Progenitor cell of endocrine pancreas (in vitro differentiated cells): ENCODE measurements around the gene EYA2. TPM values are rescaled to one million over a fixed set of nuclear protein-coding genes. Genes with fewer than 3 reads are reported as not detected.

Experiments
- DNase-seq: peaks from one replicate; pipeline ENCODE4 v3.0.0; 2021; ENCODE audit warnings: low spot score; ENCODE audit not compliant: unreplicated experiment
- H3K27ac Mint-ChIP-seq: 2 replicates; pipeline ENCODE4 v1.8.0; 2021; ENCODE audit warnings: mild to moderate bottlenecking, moderate library complexity, mixed read lengths
- H3K27me3 Mint-ChIP-seq: 2 replicates; pipeline ENCODE4 v1.8.0; 2021; ENCODE audit warnings: mixed read lengths
- H3K36me3 Mint-ChIP-seq: 2 replicates; pipeline ENCODE4 v1.8.0; 2022; ENCODE audit warnings: mixed read lengths; ENCODE audit not compliant: insufficient read depth
- H3K4me1 Mint-ChIP-seq: 2 replicates; pipeline ENCODE4 v1.8.0; 2021; ENCODE audit warnings: low read depth, mixed read lengths
- H3K4me3 Mint-ChIP-seq: 2 replicates; pipeline ENCODE4 v1.8.0; 2021; ENCODE audit warnings: low read depth, mild to moderate bottlenecking, moderate library complexity, mixed read lengths
- H3K9me3 Mint-ChIP-seq: 2 replicates; pipeline ENCODE4 v1.8.0; 2021; ENCODE audit warnings: low read depth, mixed read lengths
- total RNA-seq: library from RNA; stranded (reverse); gene quantifications from 2 replicates; pipeline ENCODE4 v1.2.1, GENCODE V29; 2021
- TF ChIP-seq, protein P1 (sequence below): fragments of 200-600 bp; sonication (generic); IDR thresholded peaks from one replicate; pipeline ENCODE4 v1.5.0; 2021; ENCODE audit warnings: antibody characterized with exemption, mild to moderate bottlenecking; ENCODE audit not compliant: unreplicated experiment

Gene EYA2
- total RNA-seq, 1 donor from 2014 or later, result 0.53 TPM

DNA sequence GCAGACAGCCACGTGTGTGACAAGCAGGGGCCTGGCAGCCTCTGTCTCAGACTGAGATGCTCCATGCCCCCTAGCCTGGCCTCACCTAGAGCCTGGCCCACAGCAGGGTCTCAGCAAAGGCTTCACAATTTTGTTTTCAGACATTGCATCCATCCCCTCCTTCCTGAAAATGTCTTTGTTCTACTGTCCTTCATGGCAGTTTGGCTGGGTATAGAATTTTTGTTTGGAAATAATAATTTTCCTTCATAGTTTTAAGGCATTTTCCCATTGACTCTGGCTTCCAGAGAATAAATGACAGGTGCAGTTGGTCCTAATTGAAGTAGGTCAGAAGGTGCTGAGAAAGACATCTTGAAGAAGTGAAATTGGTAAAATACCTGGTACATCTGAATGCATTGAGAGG is 216.2 kb downstream of the EYA2 start:
- Mint-ChIP-seq H3K9me3 (peaks cover 4% of the 10 kb centered on the region), H3K36me3 (peaks cover 2% of the 10 kb centered on the region), H3K4me1 (peaks cover 2% of the 10 kb centered on the region), H3K27ac (no peak overlapping the region), H3K4me3 (no peak overlapping the region), H3K27me3 (no peaks in the 10 kb centered on the region)
- TF ChIP-seq, protein P1, sequence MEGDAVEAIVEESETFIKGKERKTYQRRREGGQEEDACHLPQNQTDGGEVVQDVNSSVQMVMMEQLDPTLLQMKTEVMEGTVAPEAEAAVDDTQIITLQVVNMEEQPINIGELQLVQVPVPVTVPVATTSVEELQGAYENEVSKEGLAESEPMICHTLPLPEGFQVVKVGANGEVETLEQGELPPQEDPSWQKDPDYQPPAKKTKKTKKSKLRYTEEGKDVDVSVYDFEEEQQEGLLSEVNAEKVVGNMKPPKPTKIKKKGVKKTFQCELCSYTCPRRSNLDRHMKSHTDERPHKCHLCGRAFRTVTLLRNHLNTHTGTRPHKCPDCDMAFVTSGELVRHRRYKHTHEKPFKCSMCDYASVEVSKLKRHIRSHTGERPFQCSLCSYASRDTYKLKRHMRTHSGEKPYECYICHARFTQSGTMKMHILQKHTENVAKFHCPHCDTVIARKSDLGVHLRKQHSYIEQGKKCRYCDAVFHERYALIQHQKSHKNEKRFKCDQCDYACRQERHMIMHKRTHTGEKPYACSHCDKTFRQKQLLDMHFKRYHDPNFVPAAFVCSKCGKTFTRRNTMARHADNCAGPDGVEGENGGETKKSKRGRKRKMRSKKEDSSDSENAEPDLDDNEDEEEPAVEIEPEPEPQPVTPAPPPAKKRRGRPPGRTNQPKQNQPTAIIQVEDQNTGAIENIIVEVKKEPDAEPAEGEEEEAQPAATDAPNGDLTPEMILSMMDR, result no peak
- DNase-seq, result no peak

DNA sequence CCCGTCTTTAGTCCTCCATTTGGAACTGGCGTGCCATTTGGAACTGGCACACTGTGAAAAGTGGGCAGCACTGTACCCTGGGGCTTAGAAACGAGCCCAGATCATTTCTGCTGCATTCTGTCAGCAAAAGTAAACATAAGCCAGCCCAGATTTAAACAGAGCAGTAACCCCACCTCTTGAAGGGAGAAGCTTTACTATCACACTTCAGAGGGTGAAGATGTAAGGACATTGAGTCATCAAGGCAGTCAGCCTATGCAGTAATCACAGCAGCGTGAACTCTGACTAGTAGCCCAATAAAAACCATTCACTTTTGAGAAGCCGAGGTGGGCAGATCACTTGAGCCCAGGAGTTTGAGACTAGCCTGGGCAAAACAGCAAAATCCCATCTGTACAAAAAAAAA is 216.9 kb downstream of the EYA2 start:
- H3K9me3 Mint-ChIP-seq, result peaks cover 4% of the 10 kb centered on the region
- H3K36me3 Mint-ChIP-seq, result peaks cover 2% of the 10 kb centered on the region
- TF ChIP-seq, protein P1, result no peak
- H3K4me1 Mint-ChIP-seq, result peaks cover 2% of the 10 kb centered on the region
- H3K27ac Mint-ChIP-seq, result no peak overlapping the region
- H3K4me3 Mint-ChIP-seq, result no peak overlapping the region
- no peaks in the 10 kb centered on the region for H3K27me3 Mint-ChIP-seq
- DNase-seq, result no peak

DNA sequence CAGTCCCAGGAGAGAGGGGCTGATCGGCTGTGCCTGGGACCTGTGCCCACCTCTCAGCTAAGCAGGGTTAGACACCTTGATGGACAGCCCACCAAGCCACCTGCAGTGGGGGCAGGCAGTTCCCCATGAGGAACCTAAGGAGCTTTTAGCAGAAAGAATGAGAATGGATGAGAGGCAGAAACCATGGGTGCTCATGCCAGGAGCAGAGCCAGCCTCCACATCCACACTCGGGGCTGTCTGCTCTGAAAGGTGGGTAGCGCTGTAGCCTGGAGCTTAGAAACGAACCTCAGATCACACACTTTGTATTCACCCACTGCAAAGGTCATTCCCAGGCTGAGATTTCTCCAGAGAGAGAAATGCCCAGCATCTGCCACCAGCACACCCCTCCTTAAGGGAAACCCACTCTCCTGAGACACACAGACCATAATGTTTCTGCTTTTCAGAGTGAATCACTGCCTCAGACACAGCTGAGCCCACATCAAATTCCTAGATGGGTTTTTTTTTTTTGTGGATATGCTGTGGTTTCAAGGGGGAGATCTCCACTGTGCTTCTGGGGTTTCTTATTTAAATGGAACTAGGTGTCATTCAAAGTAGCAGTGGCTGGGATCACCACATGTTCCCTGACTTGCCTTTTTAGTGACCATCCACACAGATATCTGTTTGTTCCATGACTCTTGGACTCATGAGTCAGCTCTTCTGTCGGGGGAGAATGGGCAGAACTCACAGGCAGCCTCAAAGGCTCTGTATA is 218.9 kb downstream of the EYA2 start:
- TF ChIP-seq, protein P1, result no peak
- H3K4me3 Mint-ChIP-seq, result no peak overlapping the region
- peaks cover 4% of the 10 kb centered on the region for H3K9me3 Mint-ChIP-seq
- H3K27me3 Mint-ChIP-seq, result no peaks in the 10 kb centered on the region
- peaks cover 2% of the 10 kb centered on the region for H3K36me3 Mint-ChIP-seq
- H3K27ac Mint-ChIP-seq, result peak overlapping the region; percentile 5
- peaks cover 11% of the 10 kb centered on the region for H3K4me1 Mint-ChIP-seq
- no peak for DNase-seq

DNA sequence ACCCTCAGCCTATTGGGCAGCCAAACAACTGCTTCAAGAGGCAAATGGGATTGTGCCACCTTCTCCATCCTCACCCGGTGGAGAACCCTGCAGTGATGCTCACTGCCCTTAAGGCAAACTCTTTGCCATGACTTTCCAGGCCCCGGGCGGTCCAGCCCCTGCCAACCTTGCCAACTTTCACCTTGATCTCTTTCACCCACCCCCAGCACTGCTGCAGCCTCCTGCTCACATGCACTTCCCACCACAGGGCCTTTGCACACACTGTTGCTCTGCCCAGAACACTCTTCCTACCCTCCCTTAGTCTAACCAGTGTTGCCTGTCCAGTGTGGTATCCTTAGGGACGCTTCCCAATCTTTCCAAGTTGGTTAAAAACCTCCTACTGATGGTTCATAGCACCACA is 221.1 kb downstream of the EYA2 start:
- peaks cover 16% of the 10 kb centered on the region for H3K4me1 Mint-ChIP-seq
- no peak for DNase-seq
- H3K36me3 Mint-ChIP-seq, result peaks cover 2% of the 10 kb centered on the region
- TF ChIP-seq, protein P1, result no peak
- H3K27ac Mint-ChIP-seq, result peak overlapping the region; percentile 53
- no peaks in the 10 kb centered on the region for H3K27me3 Mint-ChIP-seq
- peaks cover 4% of the 10 kb centered on the region for H3K9me3 Mint-ChIP-seq
- H3K4me3 Mint-ChIP-seq, result no peak overlapping the region

DNA sequence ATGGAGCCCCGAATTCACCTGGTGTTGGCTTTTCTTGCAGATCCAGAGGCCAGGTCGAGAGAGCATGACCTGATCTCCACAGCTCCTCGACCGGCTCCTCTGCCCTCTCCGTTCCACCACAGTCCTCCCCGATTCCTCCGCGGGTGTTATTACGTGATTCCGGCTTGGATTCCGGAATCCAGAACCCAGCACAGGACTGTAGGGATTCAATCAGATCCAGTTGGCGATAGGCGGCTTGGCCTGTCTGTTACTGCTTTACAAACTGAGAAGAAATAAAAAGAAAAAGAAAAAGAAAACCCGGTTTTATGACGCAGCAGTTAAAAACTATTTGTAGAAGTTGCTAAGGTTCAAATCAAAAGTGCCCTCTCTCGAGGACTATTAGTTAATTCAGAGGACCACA is 222.7 kb downstream of the EYA2 start:
- Mint-ChIP-seq H3K9me3 (no peaks in the 10 kb centered on the region), H3K27ac (peak overlapping the region; percentile 63), H3K4me3 (no peak overlapping the region), H3K27me3 (no peaks in the 10 kb centered on the region), H3K36me3 (no peaks in the 10 kb centered on the region), H3K4me1 (peaks cover 16% of the 10 kb centered on the region)
- TF ChIP-seq, protein P1, result no peak
- DNase-seq, result no peak
